Osteoblast (primary cell): ENCODE data around the gene GRIK3. TPM values are rescaled to one million over a fixed set of nuclear protein-coding genes. Genes with fewer than 3 reads are reported as not detected.

Experiments
- DNase-seq: peaks from one replicate; pipeline ENCODE4 v3.0.0; 2011; ENCODE audit warnings: low spot score, mixed read lengths; ENCODE audit not compliant: insufficient read length; ENCODE audit errors: missing footprints
- H2AFZ ChIP-seq: 2 replicates; pipeline ENCODE4 v1.6.0; 2011; ENCODE audit warnings: mild to moderate bottlenecking, low read length
- H3K27ac ChIP-seq: 2 replicates; pipeline ENCODE4 v1.5.1; 2011; ENCODE audit warnings: mild to moderate bottlenecking, low read depth, low read length, moderate library complexity
- H3K27me3 ChIP-seq: 2 replicates; pipeline ENCODE4 v1.6.0; 2012; ENCODE audit warnings: mild to moderate bottlenecking, control low read depth, inconsistent platforms, low read length, moderate library complexity; ENCODE audit not compliant: insufficient read depth
- H3K36me3 ChIP-seq: 2 replicates; pipeline ENCODE4 v1.5.1; 2011; ENCODE audit warnings: mild to moderate bottlenecking, low read length, control low read depth, moderate library complexity; ENCODE audit not compliant: insufficient read depth
- H3K4me1 ChIP-seq: 2 replicates; pipeline ENCODE4 v1.5.1; 2011; ENCODE audit warnings: mild to moderate bottlenecking, low read length, control low read depth, moderate library complexity; ENCODE audit not compliant: insufficient read depth
- H3K4me2 ChIP-seq: 2 replicates; pipeline ENCODE4 v1.6.0; 2011; ENCODE audit warnings: mild to moderate bottlenecking, low read length; ENCODE audit not compliant: insufficient read depth
- H3K4me3 ChIP-seq: fragments of 200-600 bp; sonication (generic); 3 replicates; pipeline ENCODE4 v1.5.1; 2012; ENCODE audit warnings: mild to moderate bottlenecking, low read length, inconsistent platforms; ENCODE audit not compliant: insufficient read depth
- H3K79me2 ChIP-seq: 2 replicates; pipeline ENCODE4 v1.6.0; 2012; ENCODE audit warnings: mild to moderate bottlenecking, low read length, control low read depth, inconsistent platforms; ENCODE audit not compliant: insufficient read depth
- H3K9me3 ChIP-seq: 2 replicates; pipeline ENCODE4 v1.5.1; 2011; ENCODE audit warnings: low read depth, low read length, control low read depth
- H4K20me1 ChIP-seq: 2 replicates; pipeline ENCODE4 v1.6.0; 2012; ENCODE audit warnings: mild to moderate bottlenecking, low read length, control low read depth; ENCODE audit not compliant: insufficient read depth
- CTCF ChIP-seq: IDR thresholded peaks from 2 replicates; pipeline ENCODE4 v1.5.1; 2011; ENCODE audit warnings: mild to moderate bottlenecking, low read depth, low read length, moderate library complexity; ENCODE audit errors: extremely low read depth
- total RNA-seq: library from RNA; depleted of rRNA; stranded (reverse); fragments of >200 nt; gene quantifications from 2 replicates; pipeline ENCODE4 v1.2.3, GENCODE V29; 2012

Gene GRIK3
- total RNA-seq, 1 donor = not detected

- no peak for DNase-seq
- H3K79me2 ChIP-seq = no peaks in the 10 kb centered on the region
- H3K36me3 ChIP-seq = no peaks in the 10 kb centered on the region
- TF ChIP-seq CTCF = no peak
- no peak overlapping the region for H3K4me3 ChIP-seq
- H3K9me3 ChIP-seq = no peaks in the 10 kb centered on the region
- H3K4me2 ChIP-seq = no peak overlapping the region
- H3K27ac ChIP-seq = no peak overlapping the region
- no peaks in the 10 kb centered on the region for H4K20me1 ChIP-seq
- no peak overlapping the region for H2AFZ ChIP-seq
- H3K4me1 ChIP-seq = no peaks in the 10 kb centered on the region
- H3K27me3 ChIP-seq = no peaks in the 10 kb centered on the region
These were observed 110.0 kb downstream of the GRIK3 start for GRCh38 chr1:36924282-36924811.

DNA sequence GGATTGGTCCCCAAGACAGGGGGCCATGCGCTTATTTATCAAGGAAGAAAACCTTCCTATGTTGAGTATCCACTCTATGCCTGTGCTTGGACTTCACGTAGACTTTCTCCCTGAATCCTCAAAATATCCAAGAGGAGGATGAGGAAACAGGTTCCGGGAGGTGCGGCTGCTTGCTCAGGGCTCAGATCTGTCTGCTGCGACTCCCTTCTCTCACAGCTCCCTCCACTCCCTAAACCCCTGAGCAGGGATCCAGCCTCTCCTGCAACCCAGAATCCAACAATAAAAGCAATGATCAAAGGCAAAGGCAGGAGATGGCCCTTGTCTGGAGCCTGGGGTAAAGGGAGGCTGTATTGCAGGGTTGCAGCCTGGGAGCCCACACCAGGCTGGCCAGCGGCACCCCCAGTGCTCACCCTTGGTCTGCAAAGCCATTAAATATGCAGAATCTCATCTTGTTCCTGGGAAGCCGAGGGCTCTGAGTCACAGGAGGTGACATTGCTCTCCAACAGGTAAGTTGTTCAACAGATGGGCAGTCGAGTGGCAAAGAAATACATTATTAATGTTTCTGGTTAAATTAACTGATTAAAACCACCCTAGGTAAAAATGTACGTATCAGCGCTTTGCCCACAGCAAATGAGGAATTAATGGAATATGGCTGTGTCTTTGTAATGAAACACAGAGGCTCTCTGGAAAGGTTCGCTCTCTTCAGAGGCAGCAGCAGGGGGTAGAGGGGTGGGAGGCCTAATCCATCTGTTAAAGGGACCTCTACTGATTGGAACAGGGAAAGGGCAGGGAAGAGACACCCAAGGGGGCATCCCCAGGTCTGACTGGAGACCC lies 111.5 kb downstream of the GRIK3 start:
- H3K4me3 ChIP-seq = no peak overlapping the region
- H3K79me2 ChIP-seq = no peaks in the 10 kb centered on the region
- no peaks in the 10 kb centered on the region for H3K27me3 ChIP-seq
- no peaks in the 10 kb centered on the region for H4K20me1 ChIP-seq
- no peak overlapping the region for H3K27ac ChIP-seq
- no peak for TF ChIP-seq CTCF
- H3K4me1 ChIP-seq = no peaks in the 10 kb centered on the region
- no peaks in the 10 kb centered on the region for H3K9me3 ChIP-seq
- no peaks in the 10 kb centered on the region for H3K36me3 ChIP-seq
- no peak overlapping the region for H2AFZ ChIP-seq
- no peak for DNase-seq
- H3K4me2 ChIP-seq = no peak overlapping the region

- Histone ChIP-seq H2AFZ (no peak overlapping the region), H3K4me3 (no peak overlapping the region), H3K4me1 (no peaks in the 10 kb centered on the region), H3K79me2 (no peaks in the 10 kb centered on the region), H3K9me3 (no peaks in the 10 kb centered on the region), H4K20me1 (no peaks in the 10 kb centered on the region), H3K27ac (no peak overlapping the region), H3K27me3 (no peaks in the 10 kb centered on the region), H3K4me2 (no peak overlapping the region), H3K36me3 (no peaks in the 10 kb centered on the region)
- no peak for DNase-seq
- no peak for TF ChIP-seq CTCF
These were observed 112.2 kb downstream of the GRIK3 start for GRCh38 chr1:36922071-36922470.

- no peak overlapping the region for H3K27ac ChIP-seq
- H3K4me3 ChIP-seq = no peak overlapping the region
- no peak overlapping the region for H3K4me2 ChIP-seq
- no peak for TF ChIP-seq CTCF
- H4K20me1 ChIP-seq = no peaks in the 10 kb centered on the region
- H2AFZ ChIP-seq = no peak overlapping the region
- H3K4me1 ChIP-seq = no peaks in the 10 kb centered on the region
- no peaks in the 10 kb centered on the region for H3K79me2 ChIP-seq
- no peaks in the 10 kb centered on the region for H3K27me3 ChIP-seq
- no peak for DNase-seq
- no peaks in the 10 kb centered on the region for H3K36me3 ChIP-seq
- H3K9me3 ChIP-seq = no peaks in the 10 kb centered on the region
These were observed 113.4 kb downstream of the GRIK3 start for GRCh38 chr1:36920801-36921405.
